T47D (cell line): ENCODE measurements around the gene TP53TG3D.
"Not testable (repeated sequence)": the region's sequence is repeated elsewhere in the genome, so short reads cannot be mapped to it uniquely, and the experiment has no call there.

Source experiments
- DNase-seq, 2 experiments: peaks; one replicate each; pipeline versions ENCODE4 v3.0.0 to v3.0.0-alpha.2; 2011 to 2012; ENCODE audit warnings: low read depth in 1 of 2, low spot score in 1 of 2
- in situ Hi-C: cut with HindIII; loops from 2 replicates; pipeline ENCODE4 v1.10.0; 2016; ENCODE audit warnings: low sequenced_read_pairs, low pct_unique_long_range_greater_than_20kb

Gene TP53TG3D, protein sequence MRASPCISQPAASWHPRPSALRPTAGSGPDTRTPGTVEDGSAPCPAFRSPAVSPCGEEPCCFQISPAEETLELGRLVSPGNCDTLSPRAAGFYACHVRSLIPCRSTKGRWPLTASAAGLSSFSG

GRCh38 chr16:32252986-32253385 lies at the start of gene TP53TG3D:
Gene TP53TG3D (plus strand): TSS chr16:32253286. CDS start chr16:32253354, 68 bp downstream.
- in situ Hi-C loops, DNase-seq: not testable (repeated sequence)

DNA sequence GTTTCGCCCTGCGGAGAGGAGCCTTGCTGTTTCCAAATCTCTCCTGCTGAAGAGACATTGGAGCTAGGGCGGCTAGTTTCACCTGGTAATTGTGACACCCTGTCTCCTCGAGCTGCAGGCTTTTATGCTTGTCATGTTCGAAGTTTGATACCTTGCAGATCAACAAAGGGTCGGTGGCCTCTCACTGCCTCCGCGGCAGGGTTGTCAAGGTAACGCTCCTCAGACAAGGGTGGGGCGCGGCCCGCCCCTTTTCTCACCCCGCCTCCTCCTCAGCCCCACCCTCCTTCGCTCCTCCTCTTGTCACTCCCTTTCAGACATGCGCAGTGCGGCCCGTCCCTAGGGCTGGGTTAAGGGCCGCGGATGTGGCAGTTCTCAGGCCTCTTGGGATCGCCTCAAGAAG lies 421 bp downstream of the TP53TG3D start:
- in situ Hi-C loops = not testable (repeated sequence)

GRCh38 chr16:32261526-32261925 lies 8.4 kb downstream of the TP53TG3D start:
- DNase-seq, in situ Hi-C loops: not testable (repeated sequence)

More for the DNA sequence above, 421 bp downstream of the TP53TG3D start:
- not testable (repeated sequence) for DNase-seq

DNA sequence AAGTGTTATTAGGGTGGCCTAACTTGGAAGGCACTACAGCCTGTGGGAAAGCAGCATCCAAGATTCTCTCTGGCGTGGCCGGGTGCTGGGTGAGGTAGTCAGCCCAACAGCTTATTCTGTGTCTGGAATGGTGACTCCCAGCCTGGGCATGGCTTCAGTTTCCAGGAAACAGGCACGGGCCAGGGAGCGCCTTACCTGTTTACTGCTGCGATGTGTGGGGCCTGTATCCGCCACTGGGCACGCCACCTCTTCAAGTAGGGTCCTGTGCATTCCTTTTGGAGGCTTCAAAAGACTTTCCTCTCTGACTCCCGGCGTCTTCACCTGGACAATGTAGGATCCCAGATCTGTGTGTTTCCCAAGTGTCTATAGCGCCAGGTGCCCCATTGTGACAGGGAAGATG lies 10.5 kb downstream of the TP53TG3D start:
- DNase-seq, in situ Hi-C loops: not testable (repeated sequence)

DNA sequence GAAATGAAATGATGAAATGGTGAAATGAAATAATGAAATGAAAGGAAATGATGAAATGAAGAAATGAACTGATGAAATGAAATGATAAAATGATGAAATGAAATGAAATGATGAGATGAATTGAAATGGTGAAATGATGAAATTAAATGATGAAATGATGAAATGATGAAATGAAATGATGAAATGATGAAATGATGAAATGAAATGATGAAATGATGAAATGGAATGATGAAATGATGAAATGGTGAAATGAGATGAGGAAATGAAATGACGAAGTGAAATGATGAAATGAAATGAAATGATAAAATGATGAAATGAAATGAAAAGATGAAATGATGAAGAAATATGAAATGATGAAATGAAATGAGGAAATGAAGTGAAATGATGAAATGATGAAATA lies 28.8 kb downstream of the TP53TG3D start:
- in situ Hi-C loops, DNase-seq: not testable (repeated sequence)

DNA sequence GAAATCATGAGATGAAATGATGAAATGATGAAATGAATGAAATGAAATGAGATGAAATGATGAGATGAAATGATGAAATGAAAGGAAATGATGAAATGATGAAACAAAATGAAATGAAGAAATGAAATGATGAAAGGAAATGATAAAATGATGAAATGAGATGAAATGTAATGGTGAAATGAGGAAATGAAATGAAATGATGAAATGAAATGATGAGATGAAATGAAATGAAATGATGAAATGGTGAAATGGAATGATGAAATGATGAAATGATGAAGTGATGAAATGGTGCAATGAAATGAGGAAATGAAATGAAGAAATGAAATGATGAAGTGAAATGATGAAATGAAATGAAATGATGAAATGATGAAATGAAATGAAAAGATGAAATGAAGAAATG lies 29.9 kb downstream of the TP53TG3D start:
- in situ Hi-C loops, DNase-seq: not testable (repeated sequence)

DNA sequence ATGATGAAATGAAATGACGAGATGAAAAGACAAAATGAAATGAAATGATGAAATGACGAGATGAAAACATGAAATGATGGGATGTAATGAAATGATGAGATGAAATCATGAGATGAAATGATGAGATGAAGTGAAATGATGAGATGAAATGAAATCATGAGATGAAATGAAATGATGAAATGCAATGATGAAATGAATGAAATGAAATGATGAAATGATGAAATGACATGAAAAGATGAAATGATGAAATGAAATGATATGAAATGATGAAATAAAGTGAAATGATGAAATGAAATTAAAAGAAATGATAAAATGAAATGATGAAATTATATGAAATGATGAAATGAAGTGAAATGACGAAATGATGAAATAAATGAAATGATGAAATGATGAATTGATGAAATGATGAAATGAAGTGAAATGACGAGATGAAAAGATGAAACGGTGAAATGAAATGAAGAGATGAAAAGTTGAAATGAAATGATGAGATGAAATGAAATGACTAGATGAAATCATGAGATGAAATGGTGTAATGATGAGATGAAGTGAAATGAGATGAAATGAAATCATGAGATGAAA lies 30.9 kb downstream of the TP53TG3D start:
- DNase-seq, in situ Hi-C loops: not testable (repeated sequence)

- DNase-seq, in situ Hi-C loops: not testable (repeated sequence)
Measured at GRCh38 chr16:32284800-32285796, 32.0 kb downstream of the TP53TG3D start.

DNA sequence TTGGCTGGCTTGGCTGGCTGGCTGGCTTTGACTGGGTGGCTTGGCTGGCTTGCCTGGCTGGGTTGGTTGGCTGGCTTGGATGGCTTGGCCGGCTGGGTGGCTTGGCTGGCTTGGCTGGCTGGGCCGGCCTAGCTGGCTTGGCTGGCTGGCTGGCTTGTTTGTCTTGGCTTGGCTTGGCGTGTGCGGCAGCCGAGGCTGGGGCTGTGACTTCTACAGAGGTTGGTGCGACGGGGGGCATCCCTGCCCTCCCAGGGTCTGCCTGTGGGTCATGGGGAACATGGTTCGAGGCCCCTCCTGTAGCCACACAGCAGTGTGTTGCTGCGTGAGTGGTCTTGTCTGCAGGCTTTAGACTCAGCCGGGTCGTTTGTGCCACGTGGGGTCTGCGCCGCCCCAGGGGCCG lies 33.1 kb downstream of the TP53TG3D start:
- DNase-seq, in situ Hi-C loops: not testable (repeated sequence)

GRCh38 chr16:32287743-32288142 lies 34.7 kb downstream of the TP53TG3D start:
- DNase-seq, in situ Hi-C loops: not testable (repeated sequence)

DNA sequence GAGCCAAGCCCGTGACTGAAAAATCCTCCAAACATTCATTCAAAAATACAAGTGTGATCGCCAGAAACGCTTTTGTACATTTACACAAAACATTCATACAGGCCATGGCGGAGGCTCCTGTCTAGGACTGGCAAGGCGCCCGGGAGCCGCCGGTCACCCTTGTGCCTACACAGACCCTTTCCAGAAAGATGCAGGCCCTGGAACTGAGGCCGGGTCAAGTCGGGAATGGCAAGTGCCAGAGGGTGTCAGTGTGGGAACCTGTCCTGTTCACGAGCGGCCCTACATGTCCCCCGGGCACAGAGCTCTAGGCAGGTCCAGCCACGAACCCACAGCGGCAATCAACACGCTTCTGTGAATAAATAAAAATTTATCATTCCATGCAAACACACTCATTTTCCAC lies 36.1 kb downstream of the TP53TG3D start:
- in situ Hi-C loops, DNase-seq: not testable (repeated sequence)

GRCh38 chr16:32302776-32303175 lies 49.7 kb downstream of the TP53TG3D start:
- in situ Hi-C loops, DNase-seq: not testable (repeated sequence)
